ENCODE measurements around the gene ALDH1A3.

The ALDH1A3 gene

DNA sequence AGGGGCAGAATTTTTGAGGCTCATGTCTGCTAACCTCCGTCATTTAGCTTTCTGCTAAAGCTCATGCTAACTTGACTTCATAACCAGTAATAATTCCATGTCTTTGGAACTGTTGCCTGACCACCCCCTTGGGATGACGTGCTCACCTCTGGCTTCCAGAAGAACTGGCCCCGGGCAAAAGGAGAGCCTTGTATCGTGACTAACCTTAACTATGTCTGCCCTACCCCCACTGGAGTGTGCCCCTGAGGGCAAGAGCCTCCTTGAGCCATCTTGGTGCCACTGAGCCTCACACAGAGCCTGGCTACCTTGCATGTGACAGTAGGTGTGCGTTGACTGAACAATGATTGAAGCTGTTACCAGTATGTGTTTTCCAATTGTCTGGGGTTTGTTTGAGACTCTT lies 44.3 kb downstream of the ALDH1A3 start:
- no peaks in the 10 kb centered on the region for H3K36me3 Mint-ChIP-seq (ENCODE audit: low read depth)

DNA sequence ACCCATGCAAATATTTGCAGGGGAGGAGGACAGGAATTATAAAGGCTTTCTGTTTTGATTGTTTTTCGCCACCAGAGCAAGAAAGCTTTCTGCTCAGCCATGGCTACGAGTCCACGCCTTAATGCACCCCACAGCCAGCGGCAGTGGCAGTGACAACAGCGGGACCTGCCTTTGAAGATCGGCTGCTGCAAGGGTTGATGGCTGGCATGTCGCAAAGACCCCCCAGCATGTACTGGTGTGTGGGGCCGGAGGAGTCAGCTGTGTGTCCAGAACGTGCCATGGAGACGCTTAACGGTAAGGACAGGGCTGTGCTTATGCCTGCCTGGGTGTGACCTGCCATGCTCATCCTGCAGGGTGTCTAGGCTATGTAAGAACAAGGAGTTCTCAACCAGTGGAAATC lies 44.8 kb downstream of the ALDH1A3 start:
- H3K9me3 Mint-ChIP-seq = no peaks in the 10 kb centered on the region
- no peak overlapping the region for H3K4me3 Mint-ChIP-seq
- H3K27ac Mint-ChIP-seq = no peak overlapping the region
- TF ChIP-seq, protein P1, sequence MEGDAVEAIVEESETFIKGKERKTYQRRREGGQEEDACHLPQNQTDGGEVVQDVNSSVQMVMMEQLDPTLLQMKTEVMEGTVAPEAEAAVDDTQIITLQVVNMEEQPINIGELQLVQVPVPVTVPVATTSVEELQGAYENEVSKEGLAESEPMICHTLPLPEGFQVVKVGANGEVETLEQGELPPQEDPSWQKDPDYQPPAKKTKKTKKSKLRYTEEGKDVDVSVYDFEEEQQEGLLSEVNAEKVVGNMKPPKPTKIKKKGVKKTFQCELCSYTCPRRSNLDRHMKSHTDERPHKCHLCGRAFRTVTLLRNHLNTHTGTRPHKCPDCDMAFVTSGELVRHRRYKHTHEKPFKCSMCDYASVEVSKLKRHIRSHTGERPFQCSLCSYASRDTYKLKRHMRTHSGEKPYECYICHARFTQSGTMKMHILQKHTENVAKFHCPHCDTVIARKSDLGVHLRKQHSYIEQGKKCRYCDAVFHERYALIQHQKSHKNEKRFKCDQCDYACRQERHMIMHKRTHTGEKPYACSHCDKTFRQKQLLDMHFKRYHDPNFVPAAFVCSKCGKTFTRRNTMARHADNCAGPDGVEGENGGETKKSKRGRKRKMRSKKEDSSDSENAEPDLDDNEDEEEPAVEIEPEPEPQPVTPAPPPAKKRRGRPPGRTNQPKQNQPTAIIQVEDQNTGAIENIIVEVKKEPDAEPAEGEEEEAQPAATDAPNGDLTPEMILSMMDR (IDR thresholded peaks at IDR 0.05; ENCODE audit: unreplicated experiment in 3 of 3) = no peak
- H3K27me3 Mint-ChIP-seq (ENCODE audit: low read depth) = peaks cover 75% of the 10 kb centered on the region
- H3K4me1 Mint-ChIP-seq = peaks cover 11% of the 10 kb centered on the region
- no peaks in the 10 kb centered on the region for H3K36me3 Mint-ChIP-seq (ENCODE audit: low read depth)

More for the DNA sequence above, 44.3 kb downstream of the ALDH1A3 start:
- Mint-ChIP-seq H3K27me3 (ENCODE audit: low read depth) (peaks cover 72% of the 10 kb centered on the region), H3K4me3 (no peak overlapping the region), H3K27ac (no peak overlapping the region), H3K9me3 (no peaks in the 10 kb centered on the region), H3K4me1 (peaks cover 6% of the 10 kb centered on the region)
- TF ChIP-seq, protein P1 (IDR thresholded peaks at IDR 0.05; ENCODE audit: unreplicated experiment in 3 of 3) = no peak

DNA sequence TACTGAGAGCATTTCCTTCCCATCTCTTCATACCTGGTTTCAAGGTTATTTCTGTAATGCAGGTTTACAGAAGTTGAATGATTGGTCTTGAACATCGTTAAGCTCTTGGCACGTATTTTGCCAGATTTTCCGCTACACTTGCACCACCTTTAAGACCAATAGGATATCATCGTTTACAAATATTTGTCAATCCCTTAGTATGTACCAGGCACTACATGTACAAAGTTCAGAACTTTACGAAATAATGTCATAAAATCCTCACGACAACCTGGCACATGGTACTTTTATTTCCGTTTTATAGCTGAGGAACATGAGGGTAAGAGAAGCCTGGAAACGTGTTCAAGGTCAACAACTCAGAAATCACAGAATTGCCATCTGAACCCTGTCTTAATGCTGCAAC lies 45.8 kb downstream of the ALDH1A3 start:
- Mint-ChIP-seq H3K36me3 (ENCODE audit: low read depth) (no peaks in the 10 kb centered on the region), H3K4me1 (peaks cover 11% of the 10 kb centered on the region), H3K27me3 (ENCODE audit: low read depth) (peaks cover 65% of the 10 kb centered on the region), H3K4me3 (no peak overlapping the region), H3K9me3 (no peaks in the 10 kb centered on the region), H3K27ac (no peak overlapping the region)
- TF ChIP-seq, protein P1 (IDR thresholded peaks at IDR 0.05; ENCODE audit: unreplicated experiment in 3 of 3) = no peak

DNA sequence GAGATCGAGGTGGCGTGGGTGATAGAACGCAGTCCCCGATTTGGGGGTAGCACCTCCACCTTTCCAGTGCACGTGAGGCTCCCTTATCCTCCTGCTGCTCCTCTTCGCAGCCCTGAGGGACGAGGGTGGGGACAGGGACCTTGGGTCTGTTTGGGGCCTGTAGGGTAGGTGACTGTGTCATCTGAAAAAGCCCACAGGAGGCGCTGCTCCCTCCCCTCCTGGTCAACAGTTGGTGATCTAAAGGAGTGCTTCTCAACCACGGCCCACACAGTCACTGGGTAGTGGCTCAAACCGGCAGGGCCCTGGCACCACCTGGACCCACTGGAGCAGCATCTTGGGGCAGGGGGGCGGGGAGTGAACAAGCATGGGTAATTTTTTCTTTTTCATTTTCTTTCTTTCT lies 46.6 kb downstream of the ALDH1A3 start:
- H3K27me3 Mint-ChIP-seq (ENCODE audit: low read depth) = peaks cover 58% of the 10 kb centered on the region
- peaks cover 10% of the 10 kb centered on the region for H3K4me1 Mint-ChIP-seq
- H3K36me3 Mint-ChIP-seq (ENCODE audit: low read depth) = no peaks in the 10 kb centered on the region
- no peaks in the 10 kb centered on the region for H3K9me3 Mint-ChIP-seq
- H3K4me3 Mint-ChIP-seq = no peak overlapping the region
- TF ChIP-seq, protein P1 (IDR thresholded peaks at IDR 0.05; ENCODE audit: unreplicated experiment in 3 of 3) = no peak
- no peak overlapping the region for H3K27ac Mint-ChIP-seq

DNA sequence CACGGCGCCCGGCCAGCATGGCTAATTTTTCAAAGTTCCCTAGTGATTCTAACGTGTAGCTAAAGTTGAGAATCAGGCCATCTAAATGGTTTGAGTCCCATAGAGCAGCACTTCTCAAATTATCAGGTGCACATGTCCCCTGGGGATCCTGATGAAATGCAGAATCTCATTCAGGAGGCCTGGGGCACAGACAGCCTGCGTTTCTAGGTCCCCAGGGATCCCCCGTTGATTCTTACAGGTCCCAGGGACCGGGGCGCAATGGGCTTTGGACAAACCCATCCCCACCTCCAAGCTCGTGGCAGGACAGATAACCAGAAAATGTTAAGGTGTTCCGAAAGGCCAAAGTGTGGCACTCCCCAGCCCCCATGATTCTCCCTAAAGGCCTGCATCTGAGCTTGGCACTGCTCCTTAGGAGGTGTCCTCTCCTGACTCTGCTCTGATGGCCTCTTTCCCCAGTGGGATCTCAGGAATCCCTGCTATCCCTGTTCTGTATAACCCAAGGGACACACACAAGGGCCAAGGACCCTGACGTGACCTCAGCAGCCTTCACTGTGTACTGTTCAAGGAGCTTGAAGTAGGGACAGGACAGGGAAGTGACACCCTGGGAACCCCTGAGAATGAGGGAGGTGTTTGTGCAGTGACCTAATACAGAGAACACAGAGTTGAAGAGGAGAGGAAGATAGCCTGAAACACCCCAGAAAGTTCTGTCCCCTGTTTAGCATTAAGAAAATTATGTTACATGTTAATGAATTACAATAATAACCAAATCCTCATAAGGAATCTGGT lies 47.5 kb downstream of the ALDH1A3 start:
- peaks cover 49% of the 10 kb centered on the region for H3K27me3 Mint-ChIP-seq (ENCODE audit: low read depth)

More for the DNA sequence above, 47.5 kb downstream of the ALDH1A3 start:
- no peak overlapping the region for H3K27ac Mint-ChIP-seq
- TF ChIP-seq, protein P1 (IDR thresholded peaks at IDR 0.05; ENCODE audit: unreplicated experiment in 3 of 3) = no peak
- H3K9me3 Mint-ChIP-seq = no peaks in the 10 kb centered on the region
- peaks cover 10% of the 10 kb centered on the region for H3K4me1 Mint-ChIP-seq
- no peaks in the 10 kb centered on the region for H3K36me3 Mint-ChIP-seq (ENCODE audit: low read depth)
- no peak overlapping the region for H3K4me3 Mint-ChIP-seq

Data from nephron (organoid).